GM21390 (cell line): ENCODE data around the gene ANKLE2.
A peak's percentile ranks its signal among the peaks of the same experiment; 100 is the strongest.
"Not testable (repeated sequence)": the region's sequence is repeated elsewhere in the genome, so short reads cannot be mapped to it uniquely, and the experiment has no call there.

Experiments
- ATAC-seq: cut with Tn5 transposase; IDR thresholded peaks from one replicate; pipeline ENCODE4 v1.9.1; 2021; ENCODE audit not compliant: unreplicated experiment

The ANKLE2 gene

GRCh38 chr12:132692030-132692429 lies 69.6 kb downstream of the ANKLE2 start:
- not testable (repeated sequence) for ATAC-seq

GRCh38 chr12:132690112-132690511 lies 71.5 kb downstream of the ANKLE2 start:
- no peak for ATAC-seq

GRCh38 chr12:132689227-132689626 lies 72.4 kb downstream of the ANKLE2 start:
- no peak for ATAC-seq

- ATAC-seq: peak; percentile 89
These were observed 74.1 kb downstream of the ANKLE2 start, which contains the start of the genes POLE and PXMP2 for GRCh38 chr12:132687211-132688164. TSS of gene POLE (minus strand) at chr12:132687342. CDS start at chr12:132687315, 27 bp downstream. TSS of gene PXMP2 (plus strand) at chr12:132687587. CDS start at chr12:132687671, 84 bp downstream.

- peak; percentile 44 for ATAC-seq
These were observed 74.8 kb downstream of the ANKLE2 start for GRCh38 chr12:132686825-132687210.

- ATAC-seq: no peak
These were observed 76.2 kb downstream of the ANKLE2 start for GRCh38 chr12:132685400-132685799.

- ATAC-seq: no peak
These were observed 84.1 kb downstream of the ANKLE2 start for GRCh38 chr12:132677492-132677891.

GRCh38 chr12:132675757-132676432 lies 85.7 kb downstream of the ANKLE2 start:
- no peak for ATAC-seq
